Sciatic nerve (tissue), 2 donors: ENCODE data around the gene F7. TPM values are rescaled to one million over a fixed set of nuclear protein-coding genes. Genes with fewer than 3 reads are reported as not detected.

Experiments used
- ATAC-seq: fragments of 200-7000 bp; cut with Tn5 transposase; one replicate; pipeline ENCODE4 v1.9.1; 2020; ENCODE audit warnings: mild to moderate bottlenecking, moderate library complexity
- DNase-seq: peaks from one replicate; pipeline ENCODE4 v3.0.0-alpha.2; 2020; ENCODE audit warnings: low spot score
- intact Hi-C: fragments of 100-400 bp; cut with DNase I; formaldehyde crosslinking; loops from one replicate; pipeline ENCODE4 v1.14.2; 2022
- total RNA-seq: library from RNA; stranded (reverse); fragmentation: NEBNext Ultra II Directional; extraction: Animal tissue kit (Norgen Biotek cat#: 25700); gene quantifications from one replicate; pipeline ENCODE4 v1.2.1, GENCODE V29; 2021
- donor health status: DM: no; HTN: no; CAD: no.
- donor health status: DM: no; HTN: no; CAD: no.

Gene F7
- total RNA-seq, 1 donor from 2014 or later, result 0.27 TPM

DNA sequence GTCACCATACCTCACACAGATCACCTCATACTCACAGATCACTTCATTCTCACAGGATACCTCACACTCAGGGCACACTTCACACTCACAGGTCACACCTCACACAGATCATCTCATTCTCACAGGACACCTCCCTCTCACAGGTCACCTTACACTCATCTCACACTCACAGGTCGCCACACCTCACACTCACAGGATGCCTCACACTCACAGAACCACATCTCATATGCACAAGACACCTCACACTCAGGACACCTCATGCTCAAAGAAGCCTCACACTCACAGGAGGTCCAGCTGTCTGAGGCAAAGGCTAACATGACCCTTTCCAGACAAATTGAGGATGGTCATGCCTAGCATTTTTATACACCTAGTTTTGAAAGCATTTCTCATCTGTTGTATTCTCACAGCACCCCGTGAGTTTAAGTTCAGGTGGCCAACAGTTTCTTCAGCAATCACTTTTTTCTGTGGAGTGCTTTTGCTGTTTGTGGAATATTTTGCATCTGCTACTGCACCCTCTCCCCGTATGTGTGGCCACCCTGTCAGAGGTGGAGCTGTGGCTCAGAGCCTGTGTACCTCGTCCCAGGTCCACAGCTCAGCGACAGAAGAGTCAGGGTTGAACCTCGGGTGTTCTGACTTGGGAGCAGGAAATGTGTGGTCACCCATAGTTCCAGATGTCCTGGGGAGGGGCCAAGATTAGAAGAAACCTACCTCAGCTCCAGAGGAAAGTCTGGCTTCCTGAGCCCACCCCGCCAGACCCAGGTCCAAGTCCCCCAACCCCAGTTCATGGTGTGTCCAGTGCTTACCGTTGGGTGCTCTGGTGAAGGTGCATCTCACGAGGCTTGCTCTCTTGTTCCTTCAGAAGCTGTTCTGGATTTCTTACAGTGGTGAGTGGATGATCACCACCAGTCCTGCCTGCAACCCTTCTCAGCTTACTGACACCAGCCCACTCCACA is 7.6 kb downstream of the F7 start:
- no peak for ATAC-seq
- peak; percentile 28 for DNase-seq
- intact Hi-C loops, result no loop called here

DNA sequence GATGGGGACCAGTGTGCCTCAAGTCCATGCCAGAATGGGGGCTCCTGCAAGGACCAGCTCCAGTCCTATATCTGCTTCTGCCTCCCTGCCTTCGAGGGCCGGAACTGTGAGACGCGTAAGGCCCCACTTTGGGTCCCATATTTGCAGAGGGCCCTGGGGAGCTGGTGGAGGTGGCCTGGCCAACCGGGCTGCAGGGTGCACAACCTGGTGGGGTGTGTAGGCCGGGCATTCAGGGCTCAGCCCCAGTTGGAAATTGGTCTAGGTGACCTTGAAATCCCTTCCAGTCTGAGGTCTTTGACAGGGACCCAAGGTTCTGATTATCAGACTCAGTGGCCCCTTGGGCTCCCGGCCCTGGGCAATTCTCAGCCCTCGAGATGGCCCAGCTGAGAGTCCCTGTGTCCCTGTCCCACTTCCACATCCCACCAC is 8.3 kb downstream of the F7 start:
- intact Hi-C loops, result no loop called here
- DNase-seq, result peak; percentile 18
- ATAC-seq, result no peak

DNA sequence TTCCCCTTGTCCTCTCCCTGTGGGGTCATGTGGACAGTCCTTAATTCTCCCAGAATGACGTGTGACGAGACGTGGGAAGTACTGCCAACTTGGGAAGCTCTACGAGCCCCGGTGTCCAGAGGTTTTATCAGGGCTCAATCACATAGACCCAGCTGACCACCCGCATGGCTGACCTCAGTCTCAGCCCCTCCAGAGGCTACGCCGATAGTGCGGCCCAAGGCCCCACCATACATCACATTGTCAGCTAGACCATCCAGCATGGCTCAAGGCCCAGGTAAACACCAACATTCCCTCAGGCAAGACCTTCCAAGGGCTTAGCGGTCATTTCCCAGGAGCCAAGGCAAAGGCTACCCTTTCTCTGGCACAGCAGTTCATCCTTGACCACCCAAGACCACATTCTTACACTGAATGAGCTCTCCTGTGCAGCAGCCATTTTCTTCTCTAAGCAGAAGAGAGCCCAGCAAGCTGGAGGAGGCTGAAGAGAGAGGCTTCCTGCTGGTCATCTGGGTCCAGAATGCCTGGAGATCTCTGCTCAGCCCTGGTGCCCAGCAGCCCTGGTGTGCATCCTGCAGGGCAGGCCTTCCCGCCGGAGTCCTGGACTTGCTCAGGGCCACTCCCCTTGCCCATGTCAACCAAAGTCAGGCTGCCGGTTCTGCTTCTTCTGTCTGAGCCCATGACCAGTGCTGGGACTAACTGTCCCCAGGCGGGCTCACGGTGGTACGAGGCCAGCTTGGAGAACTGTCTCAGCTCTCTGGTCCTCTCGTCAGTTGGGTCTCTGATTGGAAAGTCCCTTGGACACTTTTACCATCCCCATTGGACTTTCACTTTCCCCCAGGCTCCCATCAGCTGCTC is 9.1 kb downstream of the F7 start:
- DNase-seq (peak; percentile 40), ATAC-seq (no peak)
- intact Hi-C loops, result no loop called here

DNA sequence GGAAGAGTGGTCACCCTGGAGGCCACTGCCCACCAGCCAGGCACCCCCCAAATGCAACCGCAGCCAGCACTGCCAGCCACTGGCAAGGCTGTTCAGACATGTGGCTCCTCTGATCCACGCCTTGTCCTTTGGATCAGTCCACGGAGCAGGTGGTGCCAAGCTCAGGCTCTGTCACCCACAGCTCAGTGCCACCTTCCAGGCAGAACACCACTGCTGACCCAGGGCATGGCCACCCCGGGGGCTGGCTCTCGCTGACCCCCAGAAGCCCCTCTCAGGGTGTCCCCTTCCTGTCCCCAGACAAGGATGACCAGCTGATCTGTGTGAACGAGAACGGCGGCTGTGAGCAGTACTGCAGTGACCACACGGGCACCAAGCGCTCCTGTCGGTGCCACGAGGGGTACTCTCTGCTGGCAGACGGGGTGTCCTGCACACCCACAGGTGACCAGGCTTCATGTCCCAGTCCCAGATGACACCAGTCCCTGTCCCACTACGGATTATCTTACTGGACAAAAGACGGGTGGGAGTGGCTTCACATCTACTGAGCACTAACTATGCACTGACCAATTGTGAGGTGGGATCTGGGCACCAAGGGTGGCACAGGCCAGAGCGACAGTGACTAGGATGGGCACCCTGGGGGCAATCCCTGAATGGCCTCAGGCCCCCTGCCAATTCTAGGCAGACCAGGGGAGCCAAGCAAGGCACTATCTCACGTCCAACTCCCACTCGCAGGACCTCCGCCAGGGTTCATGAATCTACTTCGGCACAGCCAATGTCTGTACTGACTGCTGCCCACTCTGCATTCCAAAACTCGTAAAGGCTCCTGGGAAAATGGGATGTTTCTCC is 10.0 kb downstream of the F7 start:
- peak; percentile 32 for DNase-seq
- intact Hi-C loops, result no loop called here
- no peak for ATAC-seq

DNA sequence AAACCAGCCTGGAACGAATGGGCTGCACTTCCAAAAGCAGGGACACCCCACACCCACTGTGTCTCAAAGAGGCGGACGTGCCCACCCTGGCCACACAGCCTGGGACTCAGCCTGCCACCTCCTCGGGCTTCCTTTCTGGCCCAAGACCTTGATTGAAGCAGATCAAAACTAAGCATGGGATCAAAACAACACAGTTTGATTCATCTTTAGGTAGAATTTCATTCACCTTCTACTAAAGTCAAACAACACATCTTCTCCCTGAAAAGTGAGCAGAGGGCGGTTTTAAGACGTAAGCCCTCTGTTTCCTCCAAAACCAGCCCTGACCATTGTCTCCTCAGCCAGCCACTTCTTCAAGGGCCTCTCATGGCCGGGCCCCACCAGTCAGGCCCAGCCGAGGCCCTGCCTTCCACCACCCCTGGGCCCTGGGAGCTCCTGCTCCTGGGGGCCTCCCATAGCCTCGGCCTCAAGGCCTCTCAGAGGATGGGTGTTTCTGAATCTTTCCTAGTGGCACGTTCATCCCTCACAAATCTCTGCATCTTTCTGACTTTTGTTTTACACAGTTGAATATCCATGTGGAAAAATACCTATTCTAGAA is 10.7 kb downstream of the F7 start:
- ATAC-seq (no peak), DNase-seq (peak; percentile 14)
- intact Hi-C loops, result no loop called here

DNA sequence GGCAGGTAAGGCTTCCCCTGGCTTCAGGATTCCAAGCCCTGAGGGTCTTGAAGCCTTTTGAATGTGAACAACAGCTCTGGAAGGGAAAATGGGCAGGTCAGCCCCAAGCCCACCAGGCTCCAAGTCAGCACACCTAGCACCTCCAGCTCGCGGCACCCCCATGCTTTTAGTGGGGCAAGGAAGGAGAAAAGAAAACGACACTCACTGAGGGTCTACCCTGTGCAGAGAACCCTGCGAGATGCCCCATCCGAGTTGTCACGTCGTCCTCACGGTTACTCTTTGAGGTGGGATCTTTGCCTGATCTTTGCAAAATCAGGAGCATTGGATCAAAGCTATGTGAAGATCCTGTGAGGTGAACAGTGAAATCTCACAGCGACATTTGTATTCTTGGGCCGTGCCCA is 11.3 kb downstream of the F7 start:
- DNase-seq (peak; percentile 28), ATAC-seq (no peak)
- intact Hi-C loops, result no loop called here

DNA sequence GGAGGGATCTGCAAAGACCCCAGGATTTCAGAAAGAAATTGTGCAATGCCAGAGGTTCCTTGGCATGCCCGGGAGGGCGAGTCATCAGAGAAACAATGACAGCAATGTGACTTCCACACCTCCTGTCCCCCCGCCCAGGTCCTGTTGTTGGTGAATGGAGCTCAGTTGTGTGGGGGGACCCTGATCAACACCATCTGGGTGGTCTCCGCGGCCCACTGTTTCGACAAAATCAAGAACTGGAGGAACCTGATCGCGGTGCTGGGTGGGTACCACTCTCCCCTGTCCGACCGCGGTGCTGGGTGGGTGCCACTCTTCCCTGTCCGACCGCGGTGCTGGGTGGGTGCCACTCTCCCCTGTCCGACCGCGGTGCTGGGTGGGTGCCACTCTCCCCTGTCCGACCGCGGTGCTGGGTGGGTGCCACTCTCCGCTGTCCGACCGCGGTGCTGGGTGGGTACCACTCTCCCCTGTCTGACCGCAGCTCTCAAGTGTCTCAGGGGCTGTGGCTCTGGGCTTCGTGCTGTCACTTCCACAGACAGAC is 11.8 kb downstream of the F7 start:
- peak; percentile 50 for DNase-seq
- ATAC-seq, result no peak

DNA sequence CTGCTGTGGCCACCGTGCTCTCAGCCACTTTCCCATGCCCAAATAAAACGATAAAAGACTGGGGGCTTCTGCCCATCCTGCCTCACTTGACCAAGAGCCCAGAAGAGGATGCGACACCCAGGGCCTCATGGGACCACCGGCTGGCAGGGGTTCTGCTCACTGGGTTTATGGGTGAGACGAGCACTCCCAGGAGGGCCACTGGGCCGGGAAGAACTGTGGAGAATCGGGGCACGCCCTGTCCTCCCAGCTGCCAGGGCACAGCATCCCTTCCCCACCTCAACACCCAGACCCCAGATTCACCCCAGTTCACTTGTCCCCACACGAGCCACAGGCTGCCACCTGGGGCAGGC is 12.3 kb downstream of the F7 start:
- no peak for ATAC-seq
- peak; percentile 44 for DNase-seq
- intact Hi-C loops, result no loop called here

More for the DNA sequence above, 11.8 kb downstream of the F7 start:
- intact Hi-C loops, result no loop called here

DNA sequence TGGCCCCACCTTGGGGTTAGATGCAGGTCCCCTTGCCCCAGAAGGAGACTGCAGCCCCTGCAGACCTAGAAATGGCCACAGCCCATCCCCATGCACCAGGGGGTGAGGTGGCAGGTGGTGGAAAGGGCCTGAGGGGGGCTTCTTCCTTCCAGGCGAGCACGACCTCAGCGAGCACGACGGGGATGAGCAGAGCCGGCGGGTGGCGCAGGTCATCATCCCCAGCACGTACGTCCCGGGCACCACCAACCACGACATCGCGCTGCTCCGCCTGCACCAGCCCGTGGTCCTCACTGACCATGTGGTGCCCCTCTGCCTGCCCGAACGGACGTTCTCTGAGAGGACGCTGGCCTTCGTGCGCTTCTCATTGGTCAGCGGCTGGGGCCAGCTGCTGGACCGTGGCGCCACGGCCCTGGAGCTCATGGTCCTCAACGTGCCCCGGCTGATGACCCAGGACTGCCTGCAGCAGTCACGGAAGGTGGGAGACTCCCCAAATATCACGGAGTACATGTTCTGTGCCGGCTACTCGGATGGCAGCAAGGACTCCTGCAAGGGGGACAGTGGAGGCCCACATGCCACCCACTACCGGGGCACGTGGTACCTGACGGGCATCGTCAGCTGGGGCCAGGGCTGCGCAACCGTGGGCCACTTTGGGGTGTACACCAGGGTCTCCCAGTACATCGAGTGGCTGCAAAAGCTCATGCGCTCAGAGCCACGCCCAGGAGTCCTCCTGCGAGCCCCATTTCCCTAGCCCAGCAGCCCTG is 12.8 kb downstream of the F7 start:
- no peak for ATAC-seq
- DNase-seq, result peak; percentile 48
- intact Hi-C loops, result no loop called here

DNA sequence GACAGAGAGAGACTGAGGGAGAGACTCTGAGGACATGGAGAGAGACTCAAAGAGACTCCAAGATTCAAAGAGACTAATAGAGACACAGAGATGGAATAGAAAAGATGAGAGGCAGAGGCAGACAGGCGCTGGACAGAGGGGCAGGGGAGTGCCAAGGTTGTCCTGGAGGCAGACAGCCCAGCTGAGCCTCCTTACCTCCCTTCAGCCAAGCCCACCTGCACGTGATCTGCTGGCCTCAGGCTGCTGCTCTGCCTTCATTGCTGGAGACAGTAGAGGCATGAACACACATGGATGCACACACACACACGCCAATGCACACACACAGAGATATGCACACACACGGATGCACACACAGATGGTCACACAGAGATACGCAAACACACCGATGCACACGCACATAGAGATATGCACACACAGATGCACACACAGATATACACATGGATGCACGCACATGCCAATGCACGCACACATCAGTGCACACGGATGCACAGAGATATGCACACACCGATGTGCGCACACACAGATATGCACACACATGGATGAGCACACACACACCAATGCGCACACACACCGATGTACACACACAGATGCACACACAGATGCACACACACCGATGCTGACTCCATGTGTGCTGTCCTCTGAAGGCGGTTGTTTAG is 13.7 kb downstream of the F7 start:
- intact Hi-C loops, result no loop called here
- peak; percentile 19 for DNase-seq
- no peak for ATAC-seq

DNA sequence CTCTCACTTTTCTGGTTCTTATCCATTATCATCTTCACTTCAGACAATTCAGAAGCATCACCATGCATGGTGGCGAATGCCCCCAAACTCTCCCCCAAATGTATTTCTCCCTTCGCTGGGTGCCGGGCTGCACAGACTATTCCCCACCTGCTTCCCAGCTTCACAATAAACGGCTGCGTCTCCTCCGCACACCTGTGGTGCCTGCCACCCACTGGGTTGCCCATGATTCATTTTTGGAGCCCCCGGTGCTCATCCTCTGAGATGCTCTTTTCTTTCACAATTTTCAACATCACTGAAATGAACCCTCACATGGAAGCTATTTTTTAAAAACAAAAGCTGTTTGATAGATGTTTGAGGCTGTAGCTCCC is 14.2 kb downstream of the F7 start:
- DNase-seq (peak; percentile 12), ATAC-seq (no peak)
- intact Hi-C loops, result no loop called here

DNA sequence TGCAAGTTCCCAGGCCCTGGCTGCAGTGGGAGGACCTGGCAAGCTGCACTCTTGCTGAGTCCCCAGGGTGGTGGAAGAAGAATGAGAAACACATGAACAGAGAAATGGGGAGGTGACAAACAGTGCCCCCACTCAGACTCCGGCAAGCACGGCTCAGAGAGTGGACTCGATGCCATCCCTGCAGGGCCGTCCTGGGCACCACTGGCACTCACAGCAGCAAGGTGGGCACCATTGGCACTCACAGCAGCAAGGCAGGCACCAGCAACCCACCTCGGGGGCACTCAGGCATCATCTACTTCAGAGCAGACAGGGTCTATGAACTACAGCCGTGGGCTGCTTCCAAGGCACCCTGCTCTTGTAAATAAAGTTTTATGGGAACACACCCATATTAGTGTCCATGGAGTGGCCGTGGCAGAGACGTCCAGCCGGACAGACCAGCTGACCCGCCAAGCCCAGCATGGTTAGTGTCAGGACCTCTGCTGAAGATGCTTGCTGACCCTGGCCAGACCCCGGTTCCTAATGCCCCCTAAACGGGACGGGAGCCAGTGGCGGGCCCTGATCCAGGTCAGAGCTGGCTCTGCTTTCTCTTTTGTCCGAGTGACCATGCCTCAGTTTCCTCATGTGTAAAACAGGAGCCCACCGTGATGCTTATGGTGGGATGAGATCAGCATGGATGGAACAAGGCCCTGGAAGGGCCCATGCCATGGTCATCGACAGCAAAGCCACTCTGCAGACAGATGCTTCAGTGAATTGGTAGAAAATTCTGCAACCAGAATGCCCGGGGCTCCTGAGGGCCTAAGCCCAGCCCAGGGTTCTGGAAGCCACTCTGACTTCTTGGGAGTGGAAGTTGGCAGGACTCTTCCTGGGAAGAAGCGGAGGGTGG is 14.9 kb downstream of the F7 start:
- DNase-seq, result peak; percentile 53
- intact Hi-C loops, result no loop called here
- no peak for ATAC-seq

DNA sequence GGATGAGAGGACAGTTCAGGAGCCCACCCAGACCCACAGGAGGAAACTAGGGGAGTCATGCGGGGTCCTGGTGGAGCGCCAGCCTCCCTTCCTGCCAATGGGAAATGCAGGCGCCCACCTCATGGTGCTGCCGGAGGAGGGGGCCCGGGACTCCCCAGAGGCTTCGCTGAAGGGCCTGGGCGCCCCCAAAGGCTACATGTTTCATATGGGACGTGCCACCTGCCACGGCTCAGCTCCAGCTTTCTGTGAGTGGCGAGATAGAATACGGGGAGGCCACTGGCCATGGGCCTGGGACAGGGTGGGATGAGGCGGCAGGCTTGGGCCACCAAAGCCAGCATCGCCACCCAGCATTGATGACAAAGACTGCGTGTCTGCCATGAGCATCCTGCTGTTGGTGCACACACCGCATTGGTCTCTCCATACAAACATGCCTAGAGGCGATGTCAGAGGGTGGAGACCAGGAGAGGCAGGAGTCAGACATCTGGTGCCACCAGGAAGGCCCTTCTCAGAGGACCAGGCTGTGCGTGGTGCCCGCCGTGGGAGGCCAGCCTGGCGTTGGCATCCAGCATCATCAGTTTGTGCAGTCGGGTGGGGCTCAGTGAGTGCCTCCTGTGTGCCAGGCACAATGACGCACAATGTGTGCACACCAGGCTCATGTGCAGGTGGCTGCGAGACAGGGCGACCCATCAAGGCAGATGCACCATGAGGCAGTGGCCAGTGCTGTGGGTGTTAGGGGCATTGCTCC is 15.8 kb downstream of the F7 start:
- intact Hi-C loops, result no loop called here
- DNase-seq, result peak; percentile 48

DNA sequence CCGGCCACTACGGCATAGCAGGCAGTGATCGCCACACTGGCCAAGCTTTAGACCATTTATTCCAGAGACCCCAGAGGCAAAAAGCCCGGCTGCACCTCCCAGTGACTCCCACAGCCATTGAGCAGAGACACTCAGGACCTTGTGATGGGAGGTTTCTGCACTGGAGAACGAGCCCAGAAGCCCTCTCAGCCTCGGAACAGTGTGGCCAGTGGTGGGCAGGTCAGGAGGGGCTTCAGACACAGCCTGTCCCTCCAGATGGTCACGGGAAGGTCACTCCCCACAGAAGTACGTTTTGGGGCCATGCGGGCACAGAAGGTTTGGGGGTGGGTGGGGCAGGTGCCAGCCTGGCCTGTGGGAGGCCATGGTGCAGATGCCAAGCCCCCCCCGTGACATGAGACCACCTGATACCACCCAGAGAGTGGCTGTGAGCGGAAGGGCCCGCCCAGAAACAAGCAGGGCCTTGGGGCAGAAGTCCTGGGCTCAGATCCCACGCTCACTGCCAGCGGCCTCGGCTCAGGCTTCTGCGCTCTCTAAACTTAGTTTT is 16.4 kb downstream of the F7 start:
- peak; percentile 49 for DNase-seq

More for the DNA sequence above, 15.8 kb downstream of the F7 start:
- ATAC-seq, result no peak

DNA sequence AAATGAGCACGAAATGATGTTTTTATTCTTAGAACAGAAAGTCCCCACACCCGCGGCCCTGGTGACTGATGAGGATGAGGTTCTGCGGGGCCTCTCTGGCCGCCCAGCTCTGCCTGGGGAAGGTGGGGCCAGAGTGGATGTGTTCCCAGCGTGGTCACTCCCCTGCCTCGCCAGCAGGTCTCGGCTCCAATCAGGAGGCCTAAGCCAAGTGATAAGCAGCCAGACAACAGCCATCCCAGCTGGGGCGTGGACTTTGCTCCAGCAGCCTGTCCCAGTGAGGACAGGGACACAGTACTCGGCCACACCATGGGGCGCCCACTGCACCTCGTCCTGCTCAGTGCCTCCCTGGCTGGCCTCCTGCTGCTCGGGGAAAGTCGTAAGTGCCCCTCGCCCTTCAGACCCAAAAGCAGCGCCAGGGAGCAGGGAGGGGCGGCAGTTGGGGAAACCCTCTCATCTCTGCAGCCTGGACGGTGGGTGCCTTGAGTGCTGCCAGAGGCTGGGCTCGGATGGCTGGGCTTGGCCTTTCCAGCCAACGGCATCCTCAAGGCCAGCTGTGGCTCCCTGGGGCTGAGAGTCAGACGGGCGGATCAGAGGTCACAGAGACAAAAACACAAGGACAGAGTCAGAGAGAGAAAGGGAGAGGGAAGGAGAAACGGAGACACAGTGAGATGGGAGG is 17.1 kb downstream of the F7 start, which contains the start of gene F10:
F10 (plus strand) TSS at position 250 of the 676 bp plus-strand sequence; CDS start at position 307, 57 bp downstream.
- DNase-seq, result peak; percentile 75
- ATAC-seq, result peak; percentile 97
- intact Hi-C loops, result no loop called here

More for the DNA sequence above, 16.4 kb downstream of the F7 start:
- intact Hi-C loops, result no loop called here
- ATAC-seq, result peak; percentile 48
